Liver (tissue), 3 donors: ENCODE measurements around the gene ATG14.

Source experiments
- CTCF ChIP-seq: fragments of 150-350 bp; IDR thresholded peaks from 2 replicates; pipeline ENCODE4 v1.5.1; 2017; ENCODE audit warnings: improper control_type of control experiment, low read depth, low read length; ENCODE audit not compliant: missing input control
- TAF1 ChIP-seq: conservative IDR thresholded peaks from 2 replicates; pipeline ENCODE4 v1.6.1; 2016; ENCODE audit warnings: antibody characterized with exemption, mild to moderate bottlenecking
- YY1 ChIP-seq: IDR thresholded peaks from 2 replicates; pipeline ENCODE4 v1.6.1; 2016; ENCODE audit warnings: antibody characterized with exemption, mild to moderate bottlenecking
- donor health status: healthy.
- donor health status: healthy.

GRCh38 chr14:55430024-55430690 lies 18.5 kb upstream of the ATG14 start:
- TF ChIP-seq CTCF = peak; percentile 42
- TF ChIP-seq YY1 = no peak
- TF ChIP-seq TAF1 = no peak
